ENCODE measurements around the gene MOB3B.

DNA sequence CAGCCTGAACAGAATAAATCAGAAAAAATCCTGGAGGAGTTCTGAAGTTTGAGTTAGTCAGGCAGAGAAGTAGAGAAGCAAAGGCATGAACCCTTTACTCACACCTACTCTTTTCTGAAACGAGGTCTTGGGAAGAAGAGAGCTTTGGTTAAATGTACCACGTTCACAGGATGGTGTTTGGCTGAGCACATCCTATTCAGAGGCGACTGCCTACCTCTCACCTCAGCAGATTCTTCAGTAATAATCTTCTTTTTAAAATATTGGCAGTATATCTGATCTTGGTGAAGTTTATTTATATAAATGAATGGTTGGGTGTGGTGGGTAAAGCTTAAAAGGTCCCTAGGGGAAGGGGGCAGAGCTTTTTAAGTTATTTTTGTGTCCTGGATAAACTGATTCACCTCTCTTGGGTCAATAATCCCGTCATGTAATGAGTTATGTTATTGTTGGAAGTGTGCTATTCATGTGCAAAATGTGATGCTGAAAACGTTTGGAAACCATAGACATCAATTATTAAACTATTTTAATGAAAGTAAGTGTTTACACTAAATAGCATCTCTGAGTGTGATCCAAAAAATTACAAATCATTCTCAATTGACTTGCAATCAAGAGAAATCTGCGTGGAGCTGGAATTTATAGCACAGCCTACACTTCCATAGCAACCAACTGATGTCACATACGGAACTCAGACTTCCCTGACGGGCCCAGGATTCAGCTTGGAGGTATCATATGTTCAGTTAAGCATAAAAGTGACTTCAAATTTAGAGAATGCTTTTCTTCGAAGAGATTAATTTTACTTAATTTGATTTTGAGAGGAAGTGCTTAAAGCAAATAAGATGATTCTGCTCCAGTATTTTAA is 138.3 kb downstream of the MOB3B start:
- TF ChIP-seq, protein P1, sequence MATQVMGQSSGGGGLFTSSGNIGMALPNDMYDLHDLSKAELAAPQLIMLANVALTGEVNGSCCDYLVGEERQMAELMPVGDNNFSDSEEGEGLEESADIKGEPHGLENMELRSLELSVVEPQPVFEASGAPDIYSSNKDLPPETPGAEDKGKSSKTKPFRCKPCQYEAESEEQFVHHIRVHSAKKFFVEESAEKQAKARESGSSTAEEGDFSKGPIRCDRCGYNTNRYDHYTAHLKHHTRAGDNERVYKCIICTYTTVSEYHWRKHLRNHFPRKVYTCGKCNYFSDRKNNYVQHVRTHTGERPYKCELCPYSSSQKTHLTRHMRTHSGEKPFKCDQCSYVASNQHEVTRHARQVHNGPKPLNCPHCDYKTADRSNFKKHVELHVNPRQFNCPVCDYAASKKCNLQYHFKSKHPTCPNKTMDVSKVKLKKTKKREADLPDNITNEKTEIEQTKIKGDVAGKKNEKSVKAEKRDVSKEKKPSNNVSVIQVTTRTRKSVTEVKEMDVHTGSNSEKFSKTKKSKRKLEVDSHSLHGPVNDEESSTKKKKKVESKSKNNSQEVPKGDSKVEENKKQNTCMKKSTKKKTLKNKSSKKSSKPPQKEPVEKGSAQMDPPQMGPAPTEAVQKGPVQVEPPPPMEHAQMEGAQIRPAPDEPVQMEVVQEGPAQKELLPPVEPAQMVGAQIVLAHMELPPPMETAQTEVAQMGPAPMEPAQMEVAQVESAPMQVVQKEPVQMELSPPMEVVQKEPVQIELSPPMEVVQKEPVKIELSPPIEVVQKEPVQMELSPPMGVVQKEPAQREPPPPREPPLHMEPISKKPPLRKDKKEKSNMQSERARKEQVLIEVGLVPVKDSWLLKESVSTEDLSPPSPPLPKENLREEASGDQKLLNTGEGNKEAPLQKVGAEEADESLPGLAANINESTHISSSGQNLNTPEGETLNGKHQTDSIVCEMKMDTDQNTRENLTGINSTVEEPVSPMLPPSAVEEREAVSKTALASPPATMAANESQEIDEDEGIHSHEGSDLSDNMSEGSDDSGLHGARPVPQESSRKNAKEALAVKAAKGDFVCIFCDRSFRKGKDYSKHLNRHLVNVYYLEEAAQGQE (IDR thresholded peaks at IDR 0.05) = no peak
- TF ChIP-seq, protein P2, sequence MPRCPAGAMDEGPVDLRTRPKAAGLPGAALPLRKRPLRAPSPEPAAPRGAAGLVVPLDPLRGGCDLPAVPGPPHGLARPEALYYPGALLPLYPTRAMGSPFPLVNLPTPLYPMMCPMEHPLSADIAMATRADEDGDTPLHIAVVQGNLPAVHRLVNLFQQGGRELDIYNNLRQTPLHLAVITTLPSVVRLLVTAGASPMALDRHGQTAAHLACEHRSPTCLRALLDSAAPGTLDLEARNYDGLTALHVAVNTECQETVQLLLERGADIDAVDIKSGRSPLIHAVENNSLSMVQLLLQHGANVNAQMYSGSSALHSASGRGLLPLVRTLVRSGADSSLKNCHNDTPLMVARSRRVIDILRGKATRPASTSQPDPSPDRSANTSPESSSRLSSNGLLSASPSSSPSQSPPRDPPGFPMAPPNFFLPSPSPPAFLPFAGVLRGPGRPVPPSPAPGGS (IDR thresholded peaks at IDR 0.05) = no peak
- no peak for TF ChIP-seq SMC3 (IDR thresholded peaks at IDR 0.05)
- TF ChIP-seq, protein P3, sequence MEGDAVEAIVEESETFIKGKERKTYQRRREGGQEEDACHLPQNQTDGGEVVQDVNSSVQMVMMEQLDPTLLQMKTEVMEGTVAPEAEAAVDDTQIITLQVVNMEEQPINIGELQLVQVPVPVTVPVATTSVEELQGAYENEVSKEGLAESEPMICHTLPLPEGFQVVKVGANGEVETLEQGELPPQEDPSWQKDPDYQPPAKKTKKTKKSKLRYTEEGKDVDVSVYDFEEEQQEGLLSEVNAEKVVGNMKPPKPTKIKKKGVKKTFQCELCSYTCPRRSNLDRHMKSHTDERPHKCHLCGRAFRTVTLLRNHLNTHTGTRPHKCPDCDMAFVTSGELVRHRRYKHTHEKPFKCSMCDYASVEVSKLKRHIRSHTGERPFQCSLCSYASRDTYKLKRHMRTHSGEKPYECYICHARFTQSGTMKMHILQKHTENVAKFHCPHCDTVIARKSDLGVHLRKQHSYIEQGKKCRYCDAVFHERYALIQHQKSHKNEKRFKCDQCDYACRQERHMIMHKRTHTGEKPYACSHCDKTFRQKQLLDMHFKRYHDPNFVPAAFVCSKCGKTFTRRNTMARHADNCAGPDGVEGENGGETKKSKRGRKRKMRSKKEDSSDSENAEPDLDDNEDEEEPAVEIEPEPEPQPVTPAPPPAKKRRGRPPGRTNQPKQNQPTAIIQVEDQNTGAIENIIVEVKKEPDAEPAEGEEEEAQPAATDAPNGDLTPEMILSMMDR (IDR thresholded peaks at IDR 0.05) = no peak
- TF ChIP-seq MYC (IDR thresholded peaks at IDR 0.05; ENCODE audit: borderline replicate concordance, low read length) = no peak
- TF ChIP-seq, protein P4, sequence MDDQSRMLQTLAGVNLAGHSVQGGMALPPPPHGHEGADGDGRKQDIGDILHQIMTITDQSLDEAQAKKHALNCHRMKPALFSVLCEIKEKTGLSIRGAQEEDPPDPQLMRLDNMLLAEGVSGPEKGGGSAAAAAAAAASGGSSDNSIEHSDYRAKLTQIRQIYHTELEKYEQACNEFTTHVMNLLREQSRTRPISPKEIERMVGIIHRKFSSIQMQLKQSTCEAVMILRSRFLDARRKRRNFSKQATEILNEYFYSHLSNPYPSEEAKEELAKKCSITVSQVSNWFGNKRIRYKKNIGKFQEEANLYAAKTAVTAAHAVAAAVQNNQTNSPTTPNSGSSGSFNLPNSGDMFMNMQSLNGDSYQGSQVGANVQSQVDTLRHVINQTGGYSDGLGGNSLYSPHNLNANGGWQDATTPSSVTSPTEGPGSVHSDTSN (IDR thresholded peaks at IDR 0.05) = no peak
- TF ChIP-seq POLR2A (IDR thresholded peaks at IDR 0.05; ENCODE audit: low read length) = no peak
- TF ChIP-seq EP300 (IDR thresholded peaks at IDR 0.05) = no peak
